LNCaP clone FGC (cell line): ENCODE data around the gene WNT4.

Experiments used
- DNase-seq: peaks from one replicate; pipeline ENCODE4 v3.0.0-alpha.2; 2011; ENCODE audit warnings: low read depth
- H3K4me3 ChIP-seq: 2 replicates; pipeline ENCODE4 v1.5.1; 2011; ENCODE audit warnings: mild to moderate bottlenecking, low read depth, low read length, control low read depth
- TF ChIP-seq, protein P1 (sequence below): IDR thresholded peaks from 2 replicates; pipeline ENCODE4 v1.5.1; 2012; ENCODE audit warnings: mild to moderate bottlenecking; ENCODE audit not compliant: control insufficient read depth, insufficient read depth; ENCODE audit errors: extremely low read depth

Gene WNT4

DNA sequence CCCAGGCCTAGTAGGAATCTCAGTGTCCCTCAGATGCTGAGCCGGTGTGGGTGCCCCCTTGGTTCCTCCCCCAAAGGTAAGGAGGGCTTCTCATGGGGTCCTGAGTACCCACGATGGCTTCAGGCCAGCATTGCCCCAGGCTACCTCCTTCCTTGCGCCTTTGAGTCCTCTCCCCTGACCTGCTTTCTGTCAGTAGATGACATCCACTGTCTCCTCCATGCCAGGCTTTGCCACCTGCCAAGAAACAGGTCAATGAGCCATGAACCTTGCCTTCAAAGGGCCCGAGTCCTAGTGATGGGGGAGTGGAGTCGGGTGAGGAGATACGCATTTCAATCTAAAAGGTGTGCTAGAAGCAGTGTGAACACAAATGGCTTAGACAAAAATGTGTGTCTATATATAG, 15.6 kb downstream of the WNT4 start:
- H3K4me3 ChIP-seq = no peak overlapping the region
- TF ChIP-seq, protein P1, sequence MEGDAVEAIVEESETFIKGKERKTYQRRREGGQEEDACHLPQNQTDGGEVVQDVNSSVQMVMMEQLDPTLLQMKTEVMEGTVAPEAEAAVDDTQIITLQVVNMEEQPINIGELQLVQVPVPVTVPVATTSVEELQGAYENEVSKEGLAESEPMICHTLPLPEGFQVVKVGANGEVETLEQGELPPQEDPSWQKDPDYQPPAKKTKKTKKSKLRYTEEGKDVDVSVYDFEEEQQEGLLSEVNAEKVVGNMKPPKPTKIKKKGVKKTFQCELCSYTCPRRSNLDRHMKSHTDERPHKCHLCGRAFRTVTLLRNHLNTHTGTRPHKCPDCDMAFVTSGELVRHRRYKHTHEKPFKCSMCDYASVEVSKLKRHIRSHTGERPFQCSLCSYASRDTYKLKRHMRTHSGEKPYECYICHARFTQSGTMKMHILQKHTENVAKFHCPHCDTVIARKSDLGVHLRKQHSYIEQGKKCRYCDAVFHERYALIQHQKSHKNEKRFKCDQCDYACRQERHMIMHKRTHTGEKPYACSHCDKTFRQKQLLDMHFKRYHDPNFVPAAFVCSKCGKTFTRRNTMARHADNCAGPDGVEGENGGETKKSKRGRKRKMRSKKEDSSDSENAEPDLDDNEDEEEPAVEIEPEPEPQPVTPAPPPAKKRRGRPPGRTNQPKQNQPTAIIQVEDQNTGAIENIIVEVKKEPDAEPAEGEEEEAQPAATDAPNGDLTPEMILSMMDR = no peak
- no peak for DNase-seq

DNA sequence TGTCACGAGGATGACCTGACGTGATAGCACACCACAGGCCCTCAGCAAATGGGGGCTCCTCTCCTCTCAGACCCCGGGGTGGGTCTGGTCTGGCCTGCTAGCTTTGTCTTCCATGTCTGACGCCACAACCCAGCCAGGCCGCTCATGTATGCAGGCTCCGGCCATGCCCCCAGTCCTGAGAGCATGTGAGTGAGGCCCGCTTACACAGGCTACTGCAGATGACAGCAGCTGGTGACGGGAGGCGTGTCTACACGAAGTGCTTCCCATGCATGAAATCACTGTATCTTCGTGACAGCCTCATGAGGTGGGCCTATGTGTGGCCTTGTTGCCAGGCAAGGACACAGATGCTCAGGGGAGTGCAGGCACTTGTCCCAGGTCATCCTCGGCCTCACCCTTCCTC, 16.4 kb downstream of the WNT4 start:
- no peak overlapping the region for H3K4me3 ChIP-seq
- TF ChIP-seq, protein P1 = no peak
- DNase-seq = no peak

DNA sequence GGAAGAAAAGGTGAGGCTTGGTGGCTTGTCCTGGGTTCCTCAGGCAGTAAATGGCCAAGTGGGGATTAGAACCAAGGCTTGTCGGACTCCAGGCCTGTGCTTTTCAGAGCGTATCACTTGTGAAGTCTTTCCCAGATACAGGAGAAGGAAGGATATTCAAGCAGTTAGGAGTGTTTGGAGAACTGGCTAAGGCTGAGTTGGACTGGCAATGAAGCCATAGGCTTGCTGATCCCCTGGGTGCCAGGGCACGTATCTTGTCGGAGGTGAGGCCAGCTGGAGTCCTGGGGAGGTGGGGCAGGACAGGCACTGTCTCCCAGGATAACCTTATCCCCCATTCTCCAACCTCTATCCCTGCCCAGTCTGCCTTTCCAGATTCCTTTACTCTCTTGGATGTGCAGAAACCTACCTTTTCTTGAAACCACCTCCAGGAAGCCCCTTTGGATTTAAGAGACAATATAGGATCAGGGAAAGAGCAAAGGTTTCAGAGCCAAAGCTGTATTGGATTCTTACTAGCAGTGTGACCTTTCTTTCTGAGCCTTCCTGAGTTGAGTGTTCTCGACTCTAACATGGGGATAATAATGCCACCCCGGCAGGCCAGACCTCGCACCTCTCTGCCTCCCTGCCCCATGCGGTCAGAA, 18.2 kb downstream of the WNT4 start:
- H3K4me3 ChIP-seq = no peak overlapping the region
- DNase-seq = no peak
- TF ChIP-seq, protein P1 = no peak

DNA sequence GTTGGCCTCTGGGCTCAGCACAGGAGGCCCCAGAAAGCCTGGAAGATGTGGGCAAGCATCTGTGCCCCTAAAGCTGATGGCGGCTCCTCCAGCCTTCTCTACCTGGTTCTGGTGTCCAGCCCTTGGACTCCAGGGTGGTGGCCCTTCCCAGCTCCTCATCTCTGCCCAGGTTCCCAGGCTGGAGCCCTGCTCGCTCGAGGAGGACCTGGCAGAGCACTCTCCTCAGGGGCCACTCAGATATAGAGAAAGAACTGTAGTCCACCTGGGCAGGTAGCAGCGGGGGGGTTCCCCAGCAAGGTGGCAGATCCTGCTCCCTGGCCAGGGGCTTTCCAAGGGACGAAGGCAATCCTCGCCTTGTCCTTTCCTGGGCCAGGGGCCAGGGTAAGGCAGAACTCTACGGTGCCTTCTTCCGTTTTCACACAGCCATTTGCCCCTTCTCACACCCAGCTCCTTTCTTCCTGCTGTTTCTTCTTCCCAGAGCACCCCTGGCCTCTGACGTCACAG, 18.9 kb downstream of the WNT4 start:
- TF ChIP-seq, protein P1 = no peak
- H3K4me3 ChIP-seq = no peak overlapping the region
- no peak for DNase-seq

DNA sequence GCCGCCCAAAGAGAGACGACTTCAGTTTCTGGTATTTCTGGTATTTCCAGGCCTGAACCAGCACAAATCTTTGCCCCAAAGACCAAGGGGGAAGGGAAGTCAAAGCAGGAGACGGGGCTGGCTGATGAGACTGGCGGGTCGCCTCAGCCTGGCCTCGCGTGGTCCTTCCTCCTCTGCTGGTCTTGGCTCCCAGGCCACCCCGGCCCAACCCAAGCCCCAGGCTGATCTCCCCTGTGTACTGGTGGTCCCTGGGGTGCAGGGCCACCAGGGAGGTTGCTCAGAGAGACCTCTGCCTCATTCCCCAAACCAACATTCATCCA, 19.9 kb downstream of the WNT4 start:
- no peak for DNase-seq
- TF ChIP-seq, protein P1 = no peak

DNA sequence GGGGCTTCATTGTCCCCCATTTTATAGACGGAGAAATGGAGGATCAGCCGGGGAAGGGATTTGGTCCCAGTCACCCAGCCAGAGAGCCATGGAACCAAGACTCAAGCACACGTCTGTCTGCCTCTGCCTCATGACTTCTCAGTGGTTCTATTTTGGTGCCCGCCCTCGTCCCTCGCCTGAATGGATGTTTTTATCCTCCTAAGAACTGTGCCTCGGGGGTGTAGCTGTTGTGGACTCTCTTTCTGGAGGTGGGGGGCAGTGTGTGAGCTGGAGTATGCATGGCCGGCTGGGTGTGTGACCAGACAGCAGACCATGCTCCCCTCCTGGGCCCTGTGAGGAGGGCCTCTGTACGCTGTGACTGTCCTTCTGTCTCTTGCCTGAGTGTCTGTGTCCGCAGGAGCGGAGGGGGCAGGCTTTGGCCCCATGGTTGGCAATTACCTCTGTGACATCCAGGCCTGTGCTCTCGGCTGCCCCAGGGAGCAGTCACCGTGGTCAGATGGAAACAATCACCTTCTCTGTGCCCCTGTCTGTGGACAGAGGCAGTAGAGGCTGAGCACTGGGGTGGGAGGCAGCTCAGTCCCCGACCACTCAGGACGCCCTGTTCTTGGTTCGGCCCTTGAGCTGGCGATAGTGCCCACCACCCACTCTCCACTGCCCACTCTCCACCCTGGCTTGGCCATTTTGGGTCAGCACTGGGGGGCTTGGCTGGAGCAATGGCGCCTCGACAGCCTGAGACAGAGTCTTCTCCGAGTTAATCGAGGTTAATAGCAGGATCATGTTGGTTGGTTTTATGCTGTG, 20.4 kb downstream of the WNT4 start:
- H3K4me3 ChIP-seq = no peak overlapping the region
- TF ChIP-seq, protein P1 = no peak
- no peak for DNase-seq

More for the DNA sequence above, 19.9 kb downstream of the WNT4 start:
- H3K4me3 ChIP-seq = no peak overlapping the region
